A172 (cell line): Measurements from ENCODE around the gene EPG5. TPM values are rescaled to one million over a fixed set of nuclear protein-coding genes. Genes with fewer than 3 reads are reported as not detected.
"Not testable (repeated sequence)": the region's sequence is repeated elsewhere in the genome, so short reads cannot be mapped to it uniquely, and the experiment has no call there.

Source experiments
- DNase-seq: peaks from one replicate; pipeline ENCODE4 v3.0.0-alpha.2; 2015; ENCODE audit warnings: low spot score
- total RNA-seq: library from RNA; depleted of rRNA; stranded (reverse); fragments of >200 nt; shearing (Covaris generic); gene quantifications from 2 replicates; pipeline ENCODE4 v1.2.3, GENCODE V29; 2014; rRNA removed

EPG5 gene
- total RNA-seq = 8.8 and 16.4 TPM in 2 replicates

GRCh38 chr18:45967007-45967706, at the start of gene EPG5:
Gene EPG5 (minus strand): TSS chr18:45967329. CDS start chr18:45967239, 90 bp downstream.
- peak; percentile 83 for DNase-seq

- DNase-seq = no peak
Observed at GRCh38 chr18:46013484-46014189, 46.5 kb upstream of the EPG5 start.

- no peak for DNase-seq
Observed at GRCh38 chr18:46010676-46011075, 43.5 kb upstream of the EPG5 start.

- DNase-seq = no peak
Observed at GRCh38 chr18:46010050-46010449, 42.9 kb upstream of the EPG5 start.

GRCh38 chr18:46009125-46009840, 42.2 kb upstream of the EPG5 start:
- no peak for DNase-seq

- DNase-seq = no peak
Observed at GRCh38 chr18:46008531-46008930, 41.4 kb upstream of the EPG5 start.

- DNase-seq = no peak
Observed at GRCh38 chr18:46007165-46007564, 40.0 kb upstream of the EPG5 start.

- DNase-seq = no peak
Observed at GRCh38 chr18:46002934-46003333, 35.8 kb upstream of the EPG5 start.

GRCh38 chr18:46001892-46002291, 34.8 kb upstream of the EPG5 start:
- no peak for DNase-seq

- DNase-seq = no peak
Observed at GRCh38 chr18:46001074-46001473, 33.9 kb upstream of the EPG5 start.

- no peak for DNase-seq
Observed at GRCh38 chr18:45999536-45999935, 32.4 kb upstream of the EPG5 start.

GRCh38 chr18:45998244-45998643, 31.1 kb upstream of the EPG5 start:
- no peak for DNase-seq

- DNase-seq = no peak
Observed at GRCh38 chr18:45997700-45998151, 30.6 kb upstream of the EPG5 start.

- no peak for DNase-seq
Observed at GRCh38 chr18:45995461-45995860, 28.3 kb upstream of the EPG5 start.

GRCh38 chr18:45993438-45993837, 26.3 kb upstream of the EPG5 start:
- DNase-seq = peak; percentile 61

GRCh38 chr18:45992527-45992926, 25.4 kb upstream of the EPG5 start:
- not testable (repeated sequence) for DNase-seq

- no peak for DNase-seq
Observed at GRCh38 chr18:45991788-45992187, 24.7 kb upstream of the EPG5 start.

GRCh38 chr18:45984546-45985235, 17.6 kb upstream of the EPG5 start:
- DNase-seq = no peak

- DNase-seq = no peak
Observed at GRCh38 chr18:45981821-45982220, 14.7 kb upstream of the EPG5 start.

GRCh38 chr18:45980229-45980628, 13.1 kb upstream of the EPG5 start:
- DNase-seq = no peak

- no peak for DNase-seq
Observed at GRCh38 chr18:45978084-45978483, 11.0 kb upstream of the EPG5 start.

- DNase-seq = no peak
Observed at GRCh38 chr18:45976974-45977373, 9.8 kb upstream of the EPG5 start.
